ENCODE measurements around the gene MTFP1. TPM values are rescaled to one million over a fixed set of nuclear protein-coding genes. Genes with fewer than 3 reads are reported as not detected.
"Not testable (repeated sequence)": the region's sequence is repeated elsewhere in the genome, so short reads cannot be mapped to it uniquely, and the experiment has no call there.

The MTFP1 gene
- total and polyA plus RNA-seq, 12 donors, result 10.4 to 36.3 (median 14.5) TPM

GRCh38 chr22:30402028-30402765 lies 23.4 kb upstream of the MTFP1 start:
- DNase-seq, result no peak
- TF ChIP-seq POLR2A (IDR thresholded peaks at IDR 0.05), result no peak
- TF ChIP-seq, protein P1, sequence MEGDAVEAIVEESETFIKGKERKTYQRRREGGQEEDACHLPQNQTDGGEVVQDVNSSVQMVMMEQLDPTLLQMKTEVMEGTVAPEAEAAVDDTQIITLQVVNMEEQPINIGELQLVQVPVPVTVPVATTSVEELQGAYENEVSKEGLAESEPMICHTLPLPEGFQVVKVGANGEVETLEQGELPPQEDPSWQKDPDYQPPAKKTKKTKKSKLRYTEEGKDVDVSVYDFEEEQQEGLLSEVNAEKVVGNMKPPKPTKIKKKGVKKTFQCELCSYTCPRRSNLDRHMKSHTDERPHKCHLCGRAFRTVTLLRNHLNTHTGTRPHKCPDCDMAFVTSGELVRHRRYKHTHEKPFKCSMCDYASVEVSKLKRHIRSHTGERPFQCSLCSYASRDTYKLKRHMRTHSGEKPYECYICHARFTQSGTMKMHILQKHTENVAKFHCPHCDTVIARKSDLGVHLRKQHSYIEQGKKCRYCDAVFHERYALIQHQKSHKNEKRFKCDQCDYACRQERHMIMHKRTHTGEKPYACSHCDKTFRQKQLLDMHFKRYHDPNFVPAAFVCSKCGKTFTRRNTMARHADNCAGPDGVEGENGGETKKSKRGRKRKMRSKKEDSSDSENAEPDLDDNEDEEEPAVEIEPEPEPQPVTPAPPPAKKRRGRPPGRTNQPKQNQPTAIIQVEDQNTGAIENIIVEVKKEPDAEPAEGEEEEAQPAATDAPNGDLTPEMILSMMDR (IDR thresholded peaks at IDR 0.05), result no peak
- intact Hi-C loops (cut with DNase I), result no loop called here
- peaks cover 6 to 8% of the 10 kb centered on the region in 2 donors for H3K4me1 ChIP-seq (replicated peaks in 1 of 2)
- peak overlapping the region in 1 of 5 donors; percentile 21 for H3K27ac ChIP-seq
- WGBS, 4 donors, result 70 to 88% (median 79%) methylated on average over 5 of the region's 5 CpGs
- no peaks in the 10 kb centered on the region for H3K9me3 ChIP-seq (replicated peaks in 1 of 3)
- no peak overlapping the region for H3K4me3 ChIP-seq
- no peaks in the 10 kb centered on the region for H3K27me3 ChIP-seq
- no peaks in the 10 kb centered on the region for H3K36me3 ChIP-seq (replicated peaks in 1 of 2)

GRCh38 chr22:30402766-30403104 lies 22.8 kb upstream of the MTFP1 start:
- H3K4me3 ChIP-seq; DNase-seq; H3K4me1 ChIP-seq (replicated peaks in 1 of 2); H3K9me3 ChIP-seq (replicated peaks in 1 of 3); H3K27ac ChIP-seq; H3K36me3 ChIP-seq (replicated peaks in 1 of 2); H3K27me3 ChIP-seq; intact Hi-C loops (cut with DNase I): not testable (repeated sequence)
- WGBS, 4 donors, result 93 to 95% (median 95%) methylated on average over 5 of the region's 5 CpGs

DNA sequence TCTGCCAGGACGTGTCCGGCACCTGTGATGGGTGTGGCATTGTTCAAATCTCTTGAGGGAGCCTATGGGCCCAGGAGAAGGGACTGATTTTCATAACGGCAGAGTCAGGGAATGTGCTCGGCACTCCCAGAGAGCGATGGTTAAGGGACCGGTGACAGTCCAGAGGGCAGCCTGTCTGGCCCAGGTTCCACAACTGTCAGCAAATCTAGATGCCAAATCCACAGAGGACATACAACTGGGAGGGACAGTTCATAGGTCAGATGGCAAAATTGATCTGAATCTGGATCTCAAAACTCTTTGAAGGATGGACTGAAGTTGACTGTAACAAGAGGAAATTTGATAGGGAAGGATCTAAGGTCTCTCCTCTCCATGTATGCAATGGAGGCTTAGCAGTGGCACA lies 21.3 kb upstream of the MTFP1 start:
- no peaks in the 10 kb centered on the region for H3K9me3 ChIP-seq (replicated peaks in 1 of 3)
- WGBS, 4 donors, result 80 to 90% (median 88%) methylated on average over 6 of the region's 6 CpGs
- no peak overlapping the region for H3K27ac ChIP-seq
- DNase-seq, result no peak
- intact Hi-C loops (cut with DNase I), result no loop called here
- no peaks in the 10 kb centered on the region for H3K36me3 ChIP-seq (replicated peaks in 1 of 2)
- TF ChIP-seq, protein P1 (IDR thresholded peaks at IDR 0.05), result no peak
- no peak for TF ChIP-seq POLR2A (IDR thresholded peaks at IDR 0.05)
- H3K4me1 ChIP-seq (replicated peaks in 1 of 2), result no peaks in the 10 kb centered on the region
- H3K27me3 ChIP-seq, result no peaks in the 10 kb centered on the region
- no peak overlapping the region for H3K4me3 ChIP-seq

DNA sequence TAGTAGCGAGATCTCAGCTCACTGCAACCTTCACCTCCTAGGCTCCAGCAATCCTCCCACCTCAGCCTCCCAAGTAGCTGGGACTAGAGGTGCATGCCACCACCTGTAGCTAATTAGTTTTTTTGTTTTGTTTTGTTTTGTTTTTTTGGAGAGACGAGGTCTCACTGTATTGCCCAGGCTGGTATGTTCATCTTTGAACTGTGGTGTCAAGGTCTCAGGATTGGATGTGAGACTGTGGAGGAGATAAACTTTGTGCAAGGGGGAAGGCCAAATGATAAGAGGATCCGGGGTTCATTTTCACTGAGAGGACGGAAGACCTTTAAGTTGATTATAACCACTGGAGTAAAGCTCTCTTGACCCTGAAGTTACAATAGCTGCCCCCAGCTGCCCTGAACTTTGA lies 19.8 kb upstream of the MTFP1 start:
- WGBS, 4 donors, result 47 to 67% (median 61%) methylated on average over 3 to 4 of the region's 4 CpGs

More for the DNA sequence above, 19.8 kb upstream of the MTFP1 start:
- TF ChIP-seq, protein P1 (IDR thresholded peaks at IDR 0.05), result no peak
- TF ChIP-seq POLR2A (IDR thresholded peaks at IDR 0.05), result no peak
- Histone ChIP-seq H3K4me1 (replicated peaks in 1 of 2) (no peaks in the 10 kb centered on the region), H3K9me3 (replicated peaks in 1 of 3) (no peaks in the 10 kb centered on the region), H3K27ac (no peak overlapping the region), H3K36me3 (replicated peaks in 1 of 2) (no peaks in the 10 kb centered on the region), H3K27me3 (no peaks in the 10 kb centered on the region), H3K4me3 (no peak overlapping the region)
- no peak for DNase-seq
- intact Hi-C loops (cut with DNase I), result no loop called here

Measured in adrenal gland (tissue), 12 donors.